NOMO-1 treated with dmso at 0.1 percent for 144 hours (cell line): Measurements from ENCODE around the gene KPNA2.
"Not testable (repeated sequence)": the region's sequence is repeated elsewhere in the genome, so short reads cannot be mapped to it uniquely, and the experiment has no call there.

Experiments
- DNase-seq: peaks from one replicate; lab custom pipeline; 2025; ENCODE audit not compliant: unreplicated experiment; lab: John Stamatoyannopoulos, UW

The KPNA2 gene

GRCh38 chr17:68035523-68036303, at the start of gene KPNA2:
Gene KPNA2, plus strand, starts transcription at chr17:68035735. Its CDS starts 1,398 bp downstream, at chr17:68037133.
- DNase-seq: peak; percentile 97

GRCh38 chr17:67990909-67991308, 44.6 kb upstream of the KPNA2 start:
- no peak for DNase-seq

- no peak for DNase-seq
These were observed 42.9 kb upstream of the KPNA2 start for GRCh38 chr17:67992548-67993152.

- peak; percentile 82 for DNase-seq
These were observed 42.2 kb upstream of the KPNA2 start for GRCh38 chr17:67993153-67993997.

- no peak for DNase-seq
These were observed 41.6 kb upstream of the KPNA2 start for GRCh38 chr17:67993998-67994361.

GRCh38 chr17:67994817-67995569, 40.5 kb upstream of the KPNA2 start:
- DNase-seq: no peak

- no peak for DNase-seq
These were observed 39.8 kb upstream of the KPNA2 start for GRCh38 chr17:67995570-67996263.

GRCh38 chr17:67996301-67997171, 39.0 kb upstream of the KPNA2 start, which contains the start of gene C17orf58:
Gene C17orf58, minus strand, starts transcription at chr17:67996469. Its CDS starts 271 bp downstream, at chr17:67996198.
- not testable (repeated sequence) for DNase-seq

- no peak for DNase-seq
These were observed 37.1 kb upstream of the KPNA2 start for GRCh38 chr17:67998466-67998865.

- DNase-seq: no peak
These were observed 36.1 kb upstream of the KPNA2 start for GRCh38 chr17:67999291-67999911.

- no peak for DNase-seq
These were observed 31.3 kb upstream of the KPNA2 start for GRCh38 chr17:68004201-68004600.

GRCh38 chr17:68006797-68007196, 28.7 kb upstream of the KPNA2 start:
- no peak for DNase-seq

GRCh38 chr17:68011199-68011665, 24.3 kb upstream of the KPNA2 start:
- DNase-seq: peak; percentile 23

- DNase-seq: no peak
These were observed 22.1 kb upstream of the KPNA2 start for GRCh38 chr17:68013385-68013784.

- no peak for DNase-seq
These were observed 20.3 kb upstream of the KPNA2 start for GRCh38 chr17:68015081-68015723.

- DNase-seq: no peak
These were observed 18.7 kb upstream of the KPNA2 start for GRCh38 chr17:68016838-68017237.

GRCh38 chr17:68018493-68018892, 17.0 kb upstream of the KPNA2 start:
- DNase-seq: not testable (repeated sequence)

GRCh38 chr17:68019336-68019674, 16.2 kb upstream of the KPNA2 start:
- no peak for DNase-seq
